Ishikawa (cell line): ENCODE measurements around the gene MUSK.
A peak's percentile ranks its signal among the peaks of the same experiment; 100 is the strongest.

ENCODE experiments used
- CEBPB ChIP-seq: IDR thresholded peaks from 2 replicates; pipeline ENCODE4 v1.6.1; 2012
- CREB1 ChIP-seq: IDR thresholded peaks from 2 replicates; pipeline ENCODE4 v1.6.1; 2012; ENCODE audit warnings: low read depth
- EGR1 ChIP-seq: IDR thresholded peaks from 2 replicates; pipeline ENCODE4 v1.6.1; 2012
- EP300 ChIP-seq: IDR thresholded peaks from 2 replicates; pipeline ENCODE4 v1.6.1; 2012; ENCODE audit warnings: borderline replicate concordance
- FOXM1 ChIP-seq: IDR thresholded peaks from 2 replicates; pipeline ENCODE4 v1.6.1; 2012; ENCODE audit warnings: low read depth, borderline replicate concordance
- MAX ChIP-seq: IDR thresholded peaks from 2 replicates; pipeline ENCODE4 v1.6.1; 2012
- NFIC ChIP-seq: IDR thresholded peaks from 2 replicates; pipeline ENCODE4 v1.6.1; 2012
- RAD21 ChIP-seq: IDR thresholded peaks from 2 replicates; pipeline ENCODE4 v1.6.1; 2012; ENCODE audit warnings: low read depth
- REST ChIP-seq: IDR thresholded peaks from 2 replicates; pipeline ENCODE4 v1.6.1; 2012; ENCODE audit warnings: low read depth, mild to moderate bottlenecking
- TAF1 ChIP-seq: IDR thresholded peaks from 2 replicates; pipeline ENCODE4 v1.6.1; 2012; ENCODE audit warnings: low read depth, mild to moderate bottlenecking
- TCF12 ChIP-seq: IDR thresholded peaks from 2 replicates; pipeline ENCODE4 v1.6.1; 2012; ENCODE audit warnings: low read depth
- TEAD4 ChIP-seq: IDR thresholded peaks from 2 replicates; pipeline ENCODE4 v1.6.1; 2012
- YY1 ChIP-seq: IDR thresholded peaks from 2 replicates; pipeline ENCODE4 v1.6.1; 2012; ENCODE audit warnings: low read depth
- ZBTB7A ChIP-seq: IDR thresholded peaks from 2 replicates; pipeline ENCODE4 v1.6.1; 2012; ENCODE audit warnings: low read depth
- TF ChIP-seq, protein P1 (sequence below): IDR thresholded peaks from 2 replicates; pipeline ENCODE4 v1.6.1; 2012

MUSK gene

DNA sequence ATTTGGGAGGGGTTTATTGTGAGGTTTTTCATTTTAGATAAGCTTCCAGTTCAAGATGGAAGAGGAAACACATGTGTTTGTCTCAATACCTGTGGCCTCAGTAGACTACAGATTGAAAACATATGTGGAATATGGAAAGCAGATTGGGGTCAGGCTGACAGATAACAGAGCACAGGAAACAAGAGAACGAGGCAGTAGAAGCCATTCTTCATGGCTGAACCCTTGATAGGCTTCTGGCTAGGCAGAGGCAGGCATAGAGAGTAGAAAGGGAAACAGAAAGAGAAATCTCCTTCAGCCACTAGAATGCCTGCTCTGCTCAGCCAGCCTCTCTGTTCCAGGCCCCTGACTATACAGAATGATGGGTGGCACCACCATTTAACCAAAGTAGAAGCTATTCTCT, 152.5 kb downstream of the MUSK start:
- no peak for TF ChIP-seq EGR1
- TF ChIP-seq RAD21 = no peak
- TF ChIP-seq TCF12 = no peak
- TF ChIP-seq FOXM1 = no peak
- TF ChIP-seq CREB1 = no peak
- no peak for TF ChIP-seq NFIC
- TF ChIP-seq TAF1 = no peak
- TF ChIP-seq MAX = no peak
- TF ChIP-seq YY1 = no peak

DNA sequence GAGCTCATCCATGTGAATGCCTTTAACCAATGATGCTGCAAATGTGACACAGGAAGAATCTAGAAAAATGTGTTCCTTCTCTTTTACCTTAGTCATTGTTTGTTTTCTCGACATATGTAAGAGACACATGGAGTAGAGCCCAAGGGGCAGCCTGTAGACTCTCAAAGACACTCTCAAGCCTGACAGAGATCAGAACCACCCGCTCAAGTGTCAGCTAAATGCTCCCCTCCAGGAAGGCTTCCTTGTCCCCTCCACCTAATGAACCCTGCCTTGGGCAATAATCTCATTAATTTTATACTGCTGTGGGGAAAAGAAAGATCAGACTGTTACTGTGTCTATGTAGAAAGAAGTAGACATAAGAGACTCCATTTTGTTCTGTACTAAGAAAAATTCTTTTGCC, 157.4 kb downstream of the MUSK start:
- TF ChIP-seq TAF1 = no peak
- no peak for TF ChIP-seq EGR1
- TF ChIP-seq ZBTB7A = no peak
- no peak for TF ChIP-seq NFIC
- no peak for TF ChIP-seq CREB1
- TF ChIP-seq, protein P1, sequence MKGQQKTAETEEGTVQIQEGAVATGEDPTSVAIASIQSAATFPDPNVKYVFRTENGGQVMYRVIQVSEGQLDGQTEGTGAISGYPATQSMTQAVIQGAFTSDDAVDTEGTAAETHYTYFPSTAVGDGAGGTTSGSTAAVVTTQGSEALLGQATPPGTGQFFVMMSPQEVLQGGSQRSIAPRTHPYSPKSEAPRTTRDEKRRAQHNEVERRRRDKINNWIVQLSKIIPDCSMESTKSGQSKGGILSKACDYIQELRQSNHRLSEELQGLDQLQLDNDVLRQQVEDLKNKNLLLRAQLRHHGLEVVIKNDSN = no peak
- no peak for TF ChIP-seq MAX
- no peak for TF ChIP-seq REST
- no peak for TF ChIP-seq YY1
- TF ChIP-seq CEBPB = no peak
- TF ChIP-seq TCF12 = no peak
- no peak for TF ChIP-seq TEAD4
- no peak for TF ChIP-seq FOXM1
- TF ChIP-seq EP300 = no peak
- TF ChIP-seq RAD21 = no peak

DNA sequence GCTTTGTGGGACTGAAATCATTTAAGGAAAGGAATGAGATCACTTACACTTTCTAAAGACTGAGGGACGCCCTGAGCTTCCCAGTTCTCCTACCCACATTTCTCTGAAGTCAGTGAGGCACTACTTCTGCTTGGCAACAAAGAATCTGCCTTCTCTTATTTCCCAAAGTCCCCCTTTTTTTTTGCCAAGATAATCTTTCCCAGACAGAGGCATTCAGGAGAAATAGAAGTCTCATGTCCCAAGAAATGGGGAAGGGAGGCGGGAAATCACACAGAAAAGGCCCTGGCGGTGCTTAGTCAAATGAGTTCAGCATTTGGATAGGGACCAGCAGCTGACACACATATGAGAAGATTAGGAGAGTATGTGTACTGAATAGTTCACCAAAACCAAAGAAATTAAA, 159.7 kb downstream of the MUSK start:
- TF ChIP-seq ZBTB7A = no peak
- TF ChIP-seq, protein P1 = no peak
- TF ChIP-seq CREB1 = no peak
- TF ChIP-seq REST = peak; percentile 66

- no peak for TF ChIP-seq CEBPB
- no peak for TF ChIP-seq REST
- no peak for TF ChIP-seq MAX
- TF ChIP-seq, protein P1 = no peak
- TF ChIP-seq TEAD4 = no peak
- no peak for TF ChIP-seq TCF12
- TF ChIP-seq TAF1 = no peak
- TF ChIP-seq EP300 = no peak
- TF ChIP-seq EGR1 = no peak
- TF ChIP-seq ZBTB7A = no peak
- no peak for TF ChIP-seq CREB1
- no peak for TF ChIP-seq YY1
These were observed 161.9 kb downstream of the MUSK start for GRCh38 chr9:110830495-110830894.

DNA sequence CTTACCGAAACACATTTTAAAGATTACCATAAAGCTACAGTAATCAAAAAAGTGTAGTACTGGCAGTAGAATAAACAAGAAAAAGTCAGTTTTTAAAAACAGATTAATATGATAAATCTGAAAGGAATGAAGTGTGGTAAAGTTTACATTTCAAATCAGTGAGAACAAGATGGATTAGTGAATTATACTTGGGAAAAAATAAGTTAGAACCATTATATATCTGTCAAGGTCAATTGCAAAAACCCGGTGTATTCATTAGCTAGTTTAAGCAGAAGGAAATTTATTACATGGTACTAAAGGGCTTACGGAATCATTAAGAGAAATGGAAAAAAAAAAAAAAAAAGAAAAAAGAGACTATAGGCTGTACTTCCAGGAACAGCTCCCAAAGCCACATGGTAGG, 164.3 kb downstream of the MUSK start:
- TF ChIP-seq, protein P1 = no peak
- TF ChIP-seq REST (no peak), ZBTB7A (no peak), FOXM1 (no peak), EP300 (no peak), EGR1 (no peak), TCF12 (no peak), CREB1 (no peak), YY1 (no peak), TAF1 (no peak), NFIC (no peak), CEBPB (no peak), MAX (no peak)
